ENCODE data around the gene CIDEB.
"Not testable (repeated sequence)": the region's sequence is repeated elsewhere in the genome, so short reads cannot be mapped to it uniquely, and the experiment has no call there.

CIDEB gene

GRCh38 chr14:24332268-24332993 is 24.7 kb upstream of the CIDEB start:
- DNase-seq = peak; percentile 47 to 94 (median 79)

- no peak for DNase-seq
Observed at GRCh38 chr14:24331731-24332267, 24.0 kb upstream of the CIDEB start.

- no peak for DNase-seq
Observed at GRCh38 chr14:24330973-24331674, 23.3 kb upstream of the CIDEB start.

GRCh38 chr14:24329736-24330135 is 22.0 kb upstream of the CIDEB start:
- DNase-seq = peak in 2 of 5 experiments; percentile 82 to 86

- no peak for DNase-seq
Observed at GRCh38 chr14:24329073-24329663, 21.4 kb upstream of the CIDEB start.

- not testable (repeated sequence) for DNase-seq
Observed at GRCh38 chr14:24327914-24328313, 20.1 kb upstream of the CIDEB start.

GRCh38 chr14:24327303-24327702 is 19.5 kb upstream of the CIDEB start:
- no peak for DNase-seq

- DNase-seq = no peak
Observed at GRCh38 chr14:24325963-24326362, 18.2 kb upstream of the CIDEB start.

GRCh38 chr14:24325041-24325530 is 17.3 kb upstream of the CIDEB start:
- no peak for DNase-seq

- DNase-seq = no peak
Observed at GRCh38 chr14:24324024-24324423, 16.2 kb upstream of the CIDEB start.

- DNase-seq = no peak
Observed at GRCh38 chr14:24323341-24323740, 15.6 kb upstream of the CIDEB start.

- no peak for DNase-seq
Observed at GRCh38 chr14:24322672-24323071, 14.9 kb upstream of the CIDEB start.

- no peak for DNase-seq
Observed at GRCh38 chr14:24321212-24321975, 13.6 kb upstream of the CIDEB start.

- no peak for DNase-seq
Observed at GRCh38 chr14:24317141-24317928, 9.6 kb upstream of the CIDEB start.

GRCh38 chr14:24316597-24316950 is 8.8 kb upstream of the CIDEB start:
- no peak for DNase-seq

GRCh38 chr14:24315807-24316596 is 8.2 kb upstream of the CIDEB start:
- DNase-seq = no peak

GRCh38 chr14:24315243-24315806 is 7.5 kb upstream of the CIDEB start:
- DNase-seq = no peak

- DNase-seq = no peak
Observed at GRCh38 chr14:24314377-24315193, 6.8 kb upstream of the CIDEB start.

- no peak for DNase-seq
Observed at GRCh38 chr14:24313913-24314312, 6.1 kb upstream of the CIDEB start.

Measured in T-helper 2 cell (primary cell).